Neural crest cell (in vitro differentiated cells): Measurements from ENCODE around the gene MBD3. TPM values are rescaled to one million over a fixed set of nuclear protein-coding genes. Genes with fewer than 3 reads are reported as not detected.

ENCODE experiments used
- DNase-seq: peaks from one replicate; pipeline ENCODE4 v3.0.0; 2021; ENCODE audit warnings: low read depth, mixed read lengths, low spot score
- H3K27ac Mint-ChIP-seq: one replicate; pipeline ENCODE4 v1.8.0; 2021; ENCODE audit warnings: mild to moderate bottlenecking, mixed read lengths; ENCODE audit not compliant: unreplicated experiment
- H3K27me3 Mint-ChIP-seq: 2 replicates; pipeline ENCODE4 v1.8.0; 2021; ENCODE audit warnings: low read depth, mild to moderate bottlenecking, mixed read lengths
- H3K36me3 Mint-ChIP-seq: 2 replicates; pipeline ENCODE4 v1.8.0; 2021; ENCODE audit warnings: low read depth, mild to moderate bottlenecking, mixed read lengths
- H3K4me1 Mint-ChIP-seq: 2 replicates; pipeline ENCODE4 v1.8.0; 2021; ENCODE audit warnings: mixed read lengths
- H3K4me3 Mint-ChIP-seq: one replicate; pipeline ENCODE4 v1.8.0; 2021; ENCODE audit warnings: mild to moderate bottlenecking, mixed read lengths
- H3K9me3 Mint-ChIP-seq: 2 replicates; pipeline ENCODE4 v1.8.0; 2021; ENCODE audit warnings: mixed read lengths
- CTCF ChIP-seq: fragments of 200-600 bp; sonication (generic); conservative IDR thresholded peaks from 2 replicates; pipeline ENCODE4 v1.5.0; 2021; ENCODE audit warnings: antibody characterized with exemption, mild to moderate bottlenecking
- total RNA-seq: library from RNA; stranded (reverse); gene quantifications from 2 replicates; pipeline ENCODE4 v1.2.1, GENCODE V29; 2021

The MBD3 gene
- total RNA-seq, 1 donor from 2014 or later = 168 TPM

- H3K27me3 Mint-ChIP-seq = peaks cover 24% of the 10 kb centered on the region
- peaks cover 5% of the 10 kb centered on the region for H3K36me3 Mint-ChIP-seq
- no peak overlapping the region for H3K27ac Mint-ChIP-seq
- H3K4me1 Mint-ChIP-seq = peaks cover 17% of the 10 kb centered on the region
- no peaks in the 10 kb centered on the region for H3K9me3 Mint-ChIP-seq
- no peak for TF ChIP-seq CTCF
- no peak overlapping the region for H3K4me3 Mint-ChIP-seq
- DNase-seq = no peak
Measured at GRCh38 chr19:1567848-1568227, 24.8 kb downstream of the MBD3 start.

- peaks cover 24% of the 10 kb centered on the region for H3K27me3 Mint-ChIP-seq
- H3K4me1 Mint-ChIP-seq = peaks cover 17% of the 10 kb centered on the region
- no peak for TF ChIP-seq CTCF
- H3K36me3 Mint-ChIP-seq = peaks cover 5% of the 10 kb centered on the region
- peak overlapping the region; percentile 94 for H3K27ac Mint-ChIP-seq
- H3K9me3 Mint-ChIP-seq = no peaks in the 10 kb centered on the region
- DNase-seq = peak; percentile 41
- H3K4me3 Mint-ChIP-seq = peak overlapping the region; percentile 86
Measured at GRCh38 chr19:1567116-1567847, 25.4 kb downstream of the MBD3 start.

GRCh38 chr19:1566392-1567115 is 26.1 kb downstream of the MBD3 start:
- Mint-ChIP-seq H3K4me3 (peak overlapping the region; percentile 86), H3K4me1 (peaks cover 13% of the 10 kb centered on the region), H3K27me3 (peaks cover 22% of the 10 kb centered on the region), H3K27ac (peak overlapping the region; percentile 90), H3K9me3 (no peaks in the 10 kb centered on the region), H3K36me3 (peaks cover 5% of the 10 kb centered on the region)
- DNase-seq = peak; percentile 67
- TF ChIP-seq CTCF = no peak

- Mint-ChIP-seq H3K4me1 (peaks cover 3% of the 10 kb centered on the region), H3K9me3 (no peaks in the 10 kb centered on the region), H3K36me3 (peaks cover 5% of the 10 kb centered on the region), H3K4me3 (peak overlapping the region; percentile 74), H3K27me3 (peaks cover 3% of the 10 kb centered on the region), H3K27ac (peak overlapping the region; percentile 75)
- TF ChIP-seq CTCF = no peak
- DNase-seq = no peak
Measured at GRCh38 chr19:1563251-1563650, 29.4 kb downstream of the MBD3 start.

GRCh38 chr19:1561236-1561842 is 31.3 kb downstream of the MBD3 start:
- H3K27ac Mint-ChIP-seq = no peak overlapping the region
- no peak for TF ChIP-seq CTCF
- peak overlapping the region; percentile 15 for H3K4me3 Mint-ChIP-seq
- DNase-seq = no peak
- H3K9me3 Mint-ChIP-seq = no peaks in the 10 kb centered on the region
- H3K4me1 Mint-ChIP-seq = peaks cover 6% of the 10 kb centered on the region
- peaks cover 6% of the 10 kb centered on the region for H3K36me3 Mint-ChIP-seq
- H3K27me3 Mint-ChIP-seq = peaks cover 3% of the 10 kb centered on the region
